Measurements from ENCODE around the gene DNAJC10. TPM values are rescaled to one million over a fixed set of nuclear protein-coding genes. Genes with fewer than 3 reads are reported as not detected.

Gene DNAJC10
- polyA plus RNA-seq, 3 donors = 149 to 194 (median 170) TPM

GRCh38 chr2:182819412-182819811 is 103.4 kb downstream of the DNAJC10 start:
- DNase-seq (ENCODE audit: extremely low read depth in 1 of 11, low read depth in 9 of 11, low spot score in 4 of 11) = no peak

- DNase-seq (ENCODE audit: extremely low read depth in 1 of 11, low read depth in 9 of 11, low spot score in 4 of 11) = no peak
Observed at GRCh38 chr2:182821182-182821581, 105.1 kb downstream of the DNAJC10 start.

- no peak for DNase-seq (ENCODE audit: extremely low read depth in 1 of 11, low read depth in 9 of 11, low spot score in 4 of 11)
Observed at GRCh38 chr2:182822733-182823132, 106.7 kb downstream of the DNAJC10 start.

GRCh38 chr2:182824056-182824766 is 108.2 kb downstream of the DNAJC10 start:
- DNase-seq (ENCODE audit: extremely low read depth in 1 of 11, low read depth in 9 of 11, low spot score in 4 of 11) = no peak

GRCh38 chr2:182824767-182825158 is 108.7 kb downstream of the DNAJC10 start:
- no peak for DNase-seq (ENCODE audit: extremely low read depth in 1 of 11, low read depth in 9 of 11, low spot score in 4 of 11)

GRCh38 chr2:182826064-182826463 is 110.0 kb downstream of the DNAJC10 start:
- peak in 2 of 11 donors; percentile 15 to 25 for DNase-seq (ENCODE audit: extremely low read depth in 1 of 11, low read depth in 9 of 11, low spot score in 4 of 11)

GRCh38 chr2:182826496-182826895 is 110.4 kb downstream of the DNAJC10 start:
- DNase-seq (ENCODE audit: extremely low read depth in 1 of 11, low read depth in 9 of 11, low spot score in 4 of 11) = no peak

- DNase-seq (ENCODE audit: extremely low read depth in 1 of 11, low read depth in 9 of 11, low spot score in 4 of 11) = no peak
Observed at GRCh38 chr2:182827182-182827879, 111.3 kb downstream of the DNAJC10 start.

GRCh38 chr2:182831101-182831500 is 115.0 kb downstream of the DNAJC10 start:
- no peak for DNase-seq (ENCODE audit: extremely low read depth in 1 of 11, low read depth in 9 of 11, low spot score in 4 of 11)

- no peak for DNase-seq (ENCODE audit: extremely low read depth in 1 of 11, low read depth in 9 of 11, low spot score in 4 of 11)
Observed at GRCh38 chr2:182831921-182832320, 115.9 kb downstream of the DNAJC10 start.

GRCh38 chr2:182833084-182833854 is 117.2 kb downstream of the DNAJC10 start:
- DNase-seq (ENCODE audit: extremely low read depth in 1 of 11, low read depth in 9 of 11, low spot score in 4 of 11) = no peak

- DNase-seq (ENCODE audit: extremely low read depth in 1 of 11, low read depth in 9 of 11, low spot score in 4 of 11) = no peak
Observed at GRCh38 chr2:182834293-182834692, 118.2 kb downstream of the DNAJC10 start.

GRCh38 chr2:182836451-182836850 is 120.4 kb downstream of the DNAJC10 start:
- DNase-seq (ENCODE audit: extremely low read depth in 1 of 11, low read depth in 9 of 11, low spot score in 4 of 11) = no peak

Other genes starting within 250 kb of the DNAJC10 start
- 10 to 100 TPM in 2 of 3 donors, 1 to 10 TPM in 1; 9.5 to 10.6 (median 10.0) TPM for gene FRZB, start 150.4 kb downstream of the DNAJC10 start, polyA plus RNA-seq (ENCODE audit: insufficient read length in 3 of 3)

All from renal cortex interstitium (tissue), 11 donors.